Aorta (tissue), 5 donors: ENCODE results near the gene BIN2. TPM values are rescaled to one million over a fixed set of nuclear protein-coding genes. Genes with fewer than 3 reads are reported as not detected.
"Not testable (repeated sequence)": the region's sequence is repeated elsewhere in the genome, so short reads cannot be mapped to it uniquely, and the experiment has no call there.

Experiments
- ATAC-seq: fragments of 200-7000 bp; cut with Tn5 transposase; one replicate; pipeline ENCODE4 v1.9.1; 2022; ENCODE audit warnings: moderate library complexity; ENCODE audit not compliant: low FRiP score
- DNase-seq, 2 donors: peaks; one replicate each; pipeline ENCODE4 v3.0.0-alpha.2; 2020
- H3K27ac ChIP-seq, 2 donors: one replicate each; pipeline ENCODE4 v1.5.1; 2013; ENCODE audit warnings: low read length in 2 of 2, mild to moderate bottlenecking in 2 of 2, moderate library complexity in 2 of 2, control low read depth in 1 of 2, inconsistent platforms in 1 of 2, low read depth in 1 of 2
- H3K27me3 ChIP-seq, 2 donors: one replicate each; pipeline ENCODE4 v1.6.1; 2013; ENCODE audit warnings: control low read depth in 1 of 2, low read length in 1 of 2, mild to moderate bottlenecking in 1 of 2, moderate library complexity in 1 of 2; ENCODE audit not compliant: insufficient read depth in 2 of 2, control insufficient read depth in 1 of 2
- H3K36me3 ChIP-seq, 2 donors: one replicate each; pipeline ENCODE4 v1.6.1; 2013; ENCODE audit warnings: control low read depth in 1 of 2, low read length in 1 of 2, mild to moderate bottlenecking in 1 of 2; ENCODE audit not compliant: insufficient read depth in 2 of 2, control insufficient read depth in 1 of 2
- H3K4me1 ChIP-seq, 2 donors: one replicate each; pipeline ENCODE4 v1.6.1; 2013; ENCODE audit warnings: low read length in 2 of 2, control low read depth in 1 of 2, mild to moderate bottlenecking in 1 of 2, moderate library complexity in 1 of 2; ENCODE audit not compliant: insufficient read depth in 2 of 2, control insufficient read depth in 1 of 2
- H3K4me3 ChIP-seq, 2 donors: one replicate each; pipeline ENCODE4 v1.5.1; 2013; ENCODE audit warnings: low read length in 2 of 2, control low read depth in 1 of 2, mild to moderate bottlenecking in 1 of 2
- H3K9me3 ChIP-seq: one replicate; pipeline ENCODE4 v1.6.1; 2013; ENCODE audit warnings: mild to moderate bottlenecking, low read length; ENCODE audit not compliant: control insufficient read depth
- WGBS, 2 donors: extraction: QIAGEN DNeasy Blood & Tissue Kit; methylation state at CpG; one replicate each; pipeline ENCODE4 v1.1.7; 2013; 5-methylcytosine and 5-hydroxymethylcytosine counted together
- intact Hi-C, 2 donors: fragments of 100-400 bp; cut with DNase I; formaldehyde crosslinking; loops; one replicate each; pipeline versions ENCODE4 v1.14.2 to v1.15.0; 2022
- polyA plus RNA-seq, 2 donors: library from polyadenylated mRNA; stranded (reverse); fragments of 200-250 nt; gene quantifications; one replicate each; pipeline ENCODE4 v1.2.3, GENCODE V29; 2013
- total RNA-seq, 2 donors: library from RNA; stranded (reverse); fragmentation: NEBNext Ultra II Directional; extraction: Animal tissue kit (Norgen Biotek cat#: 25700); gene quantifications; one replicate each; pipeline ENCODE4 v1.2.1, GENCODE V29; 2021
- donor health status: healthy with polysubstance abuse.
- donor health status: Bipolar disorder and iron deficiency.
- donor health status: DM: no; HTN: no; CAD: no.
- donor health status: DM: no; HTN: no; CAD: no.
- donor health status: DM: yes; HTN: yes; CAD: no.

Gene BIN2
- total and polyA plus RNA-seq, 4 donors, result 1.4 to 11.7 (median 7.0) TPM

- Histone ChIP-seq H3K9me3 (no peaks in the 10 kb centered on the region), H3K4me1 (no peaks in the 10 kb centered on the region), H3K4me3 (no peak overlapping the region), H3K27ac (no peak overlapping the region), H3K36me3 (no peaks in the 10 kb centered on the region), H3K27me3 (no peaks in the 10 kb centered on the region)
- 91 to 97% methylated on average over 1 of the region's 1 CpG for WGBS, 2 donors
- ATAC-seq, result no peak
- intact Hi-C loops, result no loop called here
- DNase-seq, result no peak
These were observed 12.6 kb downstream of the BIN2 start for GRCh38 chr12:51311389-51311788.

DNA sequence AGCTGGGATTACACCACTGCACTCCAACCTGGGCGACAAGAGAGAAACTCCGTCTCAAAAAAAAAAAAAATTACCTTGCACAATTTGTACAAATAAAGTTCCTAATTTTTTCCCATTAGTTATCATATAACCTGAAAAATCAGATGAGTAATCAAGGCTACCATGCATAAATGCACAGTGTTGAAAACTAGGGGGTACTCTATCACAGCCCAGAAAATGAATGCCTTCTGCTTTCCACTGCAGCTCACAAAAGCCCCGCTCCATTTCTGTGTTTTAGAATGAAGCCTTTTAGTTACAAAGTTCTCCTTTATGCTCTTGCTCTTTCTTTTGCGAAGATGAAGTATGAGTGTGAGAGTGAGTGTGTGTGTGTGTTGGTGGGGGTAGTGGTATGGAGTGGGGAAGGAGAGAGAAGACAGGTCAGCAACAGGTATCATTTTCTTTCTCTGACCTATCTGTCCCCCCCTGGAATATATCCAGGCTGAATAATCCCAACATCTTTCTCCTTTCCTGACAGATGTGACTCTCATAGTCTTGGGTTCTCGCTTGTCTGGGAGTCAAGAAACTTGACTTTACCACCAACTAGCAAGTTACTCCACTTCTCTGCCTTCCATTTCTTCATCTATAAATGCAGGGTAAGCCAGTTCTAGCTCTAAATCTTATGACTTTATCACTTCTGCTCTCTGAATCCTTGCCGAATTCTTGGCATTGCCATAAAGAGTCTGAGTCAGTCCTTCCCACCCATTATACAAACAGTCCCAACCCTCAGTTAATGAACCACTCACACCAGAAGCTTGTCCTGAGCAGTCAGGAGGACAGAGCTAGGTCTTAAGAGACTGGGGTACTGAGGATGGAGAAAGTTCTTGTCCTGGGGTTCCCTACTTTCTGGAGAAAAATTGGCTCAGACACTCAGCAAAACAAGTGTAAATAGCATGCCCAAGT, 16.1 kb downstream of the BIN2 start:
- no peaks in the 10 kb centered on the region for H3K36me3 ChIP-seq
- intact Hi-C loops, result no loop called here
- H3K4me3 ChIP-seq, result no peak overlapping the region
- 71 to 72% methylated on average over 6 of the region's 6 CpGs for WGBS, 2 donors
- no peaks in the 10 kb centered on the region for H3K27me3 ChIP-seq
- H3K27ac ChIP-seq, result no peak overlapping the region
- H3K9me3 ChIP-seq, result no peaks in the 10 kb centered on the region
- DNase-seq, result no peak
- H3K4me1 ChIP-seq, result no peaks in the 10 kb centered on the region
- no peak for ATAC-seq

GRCh38 chr12:51306507-51306906, 17.5 kb downstream of the BIN2 start:
- H3K9me3 ChIP-seq, result no peaks in the 10 kb centered on the region
- no peak overlapping the region for H3K27ac ChIP-seq
- no peak for DNase-seq
- WGBS, 2 donors, result 87 to 88% methylated on average over 5 of the region's 5 CpGs
- no peak for ATAC-seq
- no peaks in the 10 kb centered on the region for H3K4me1 ChIP-seq
- no peak overlapping the region for H3K4me3 ChIP-seq
- H3K36me3 ChIP-seq, result no peaks in the 10 kb centered on the region
- intact Hi-C loops, result no loop called here
- H3K27me3 ChIP-seq, result no peaks in the 10 kb centered on the region

GRCh38 chr12:51300768-51301167, 23.2 kb downstream of the BIN2 start:
- H3K9me3 ChIP-seq, H3K27me3 ChIP-seq, H3K27ac ChIP-seq, H3K4me1 ChIP-seq, H3K4me3 ChIP-seq, DNase-seq, ATAC-seq, intact Hi-C loops, H3K36me3 ChIP-seq: not testable (repeated sequence)
- 81% methylated on average over 10 of the region's 10 CpGs for WGBS, 2 donors

DNA sequence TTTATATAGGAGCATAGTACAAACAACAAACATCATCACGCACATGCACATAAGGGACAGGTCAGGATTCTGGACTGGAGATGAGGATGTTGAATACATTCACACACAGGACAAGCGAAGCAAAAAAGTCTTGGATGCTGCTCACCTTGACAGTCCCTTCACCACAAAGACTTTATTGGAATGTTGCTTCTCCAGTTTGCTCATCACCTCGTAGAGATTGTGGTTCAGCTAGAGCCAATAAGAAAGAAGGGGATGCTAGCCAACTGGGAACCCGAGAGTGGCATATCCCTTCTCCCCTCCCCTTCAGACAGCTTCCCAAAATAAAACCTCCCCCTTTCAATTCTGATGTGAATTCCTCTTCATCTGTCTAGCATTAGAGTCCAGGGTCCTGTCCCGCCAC, 28.3 kb downstream of the BIN2 start:
- no peaks in the 10 kb centered on the region for H3K36me3 ChIP-seq
- no peak overlapping the region for H3K4me3 ChIP-seq
- no peaks in the 10 kb centered on the region for H3K4me1 ChIP-seq
- intact Hi-C loops, result no loop called here
- WGBS, 2 donors, result 80 to 81% methylated on average over 5 of the region's 5 CpGs
- no peak for ATAC-seq
- H3K9me3 ChIP-seq, result no peaks in the 10 kb centered on the region
- H3K27ac ChIP-seq, result no peak overlapping the region
- no peaks in the 10 kb centered on the region for H3K27me3 ChIP-seq
- no peak for DNase-seq

DNA sequence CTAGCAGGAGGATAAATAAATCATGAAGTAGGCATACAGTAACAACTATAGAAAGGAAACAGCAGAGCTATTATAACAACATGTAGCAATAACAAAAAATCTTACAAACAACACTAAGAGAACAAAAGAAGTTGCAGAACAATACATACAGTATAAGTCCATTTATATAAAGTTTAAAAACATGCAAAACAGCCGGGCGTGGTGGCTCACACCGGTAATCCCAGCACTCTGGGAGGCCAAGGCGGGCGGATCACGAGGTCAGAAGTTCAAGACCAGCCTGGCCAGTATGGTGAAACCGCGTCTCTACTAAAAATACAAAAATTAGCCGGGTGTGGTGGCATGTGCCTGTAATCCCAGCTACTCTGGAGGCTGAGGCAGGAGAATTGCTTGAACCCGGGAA, 29.9 kb downstream of the BIN2 start:
- H3K36me3 ChIP-seq, H3K27ac ChIP-seq, ATAC-seq, H3K9me3 ChIP-seq, H3K27me3 ChIP-seq, H3K4me3 ChIP-seq, DNase-seq, H3K4me1 ChIP-seq, intact Hi-C loops: not testable (repeated sequence)
- 88 to 90% methylated on average over 10 of the region's 10 CpGs for WGBS, 2 donors

GRCh38 chr12:51293696-51294095, 30.3 kb downstream of the BIN2 start:
- ATAC-seq (no peak), DNase-seq (no peak)
- Histone ChIP-seq H3K9me3 (no peaks in the 10 kb centered on the region), H3K4me3 (no peak overlapping the region), H3K4me1 (no peaks in the 10 kb centered on the region), H3K27me3 (no peaks in the 10 kb centered on the region), H3K27ac (no peak overlapping the region), H3K36me3 (no peaks in the 10 kb centered on the region)
- intact Hi-C loops, result no loop called here

- H3K4me3 ChIP-seq, H3K9me3 ChIP-seq, H3K27ac ChIP-seq, H3K4me1 ChIP-seq, intact Hi-C loops, H3K36me3 ChIP-seq, H3K27me3 ChIP-seq: not testable (repeated sequence)
- peak; percentile 38 for ATAC-seq
- WGBS, 2 donors, result 82 to 83% methylated on average over 9 of the region's 9 CpGs
- DNase-seq, result peak in 1 of 2 donors; percentile 76
These were observed 32.1 kb downstream of the BIN2 start for GRCh38 chr12:51291603-51292513.
